SK-N-SH (cell line): ENCODE results near the gene NUDT19. TPM values are rescaled to one million over a fixed set of nuclear protein-coding genes. Genes with fewer than 3 reads are reported as not detected.

Experiments
- polyA plus RNA-seq, 3 experiments: library from polyadenylated mRNA; depleted of rRNA; stranded (reverse); fragments of >200 nt; gene quantifications; 2 replicates each; pipeline ENCODE4 v1.2.3, GENCODE V29; 2012
- small RNA-seq, 7 experiments: library from RNA; depleted of rRNA; stranded (forward); fragments of <200 nt; gene quantifications; one replicate each; pipeline ENCODE3, GENCODE V24; 2012
- TF ChIP-seq, protein P1 (sequence below): fragments of 150-350 bp; IDR thresholded peaks from 2 replicates; pipeline ENCODE4 v1.6.1; 2016; ENCODE audit warnings: mild to moderate bottlenecking, low read depth, low read length

The NUDT19 gene
- polyA plus RNA-seq, 1 of the 3 experiments (the other 2 are of a cell fraction) = 6.2 TPM

DNA sequence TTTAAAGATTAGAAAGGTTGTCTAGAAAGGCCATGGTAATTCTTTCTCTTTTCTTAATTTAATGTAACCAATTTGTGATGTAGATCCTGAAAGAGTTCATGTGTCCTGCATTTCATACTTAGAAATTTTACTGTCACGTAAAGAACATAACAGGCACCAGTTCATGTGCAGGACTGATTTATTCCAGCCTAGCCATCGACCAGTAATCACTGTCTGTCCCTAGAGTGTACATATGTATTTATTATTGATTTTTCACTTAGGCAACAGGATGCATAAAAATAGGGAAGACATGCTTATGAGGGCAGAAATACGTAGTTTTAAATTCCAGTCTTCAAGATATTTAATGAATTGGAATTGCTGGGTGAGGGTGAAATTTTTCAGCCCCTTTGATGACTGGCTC is 65.6 kb downstream of the NUDT19 start (continued):
- TF ChIP-seq, protein P1, sequence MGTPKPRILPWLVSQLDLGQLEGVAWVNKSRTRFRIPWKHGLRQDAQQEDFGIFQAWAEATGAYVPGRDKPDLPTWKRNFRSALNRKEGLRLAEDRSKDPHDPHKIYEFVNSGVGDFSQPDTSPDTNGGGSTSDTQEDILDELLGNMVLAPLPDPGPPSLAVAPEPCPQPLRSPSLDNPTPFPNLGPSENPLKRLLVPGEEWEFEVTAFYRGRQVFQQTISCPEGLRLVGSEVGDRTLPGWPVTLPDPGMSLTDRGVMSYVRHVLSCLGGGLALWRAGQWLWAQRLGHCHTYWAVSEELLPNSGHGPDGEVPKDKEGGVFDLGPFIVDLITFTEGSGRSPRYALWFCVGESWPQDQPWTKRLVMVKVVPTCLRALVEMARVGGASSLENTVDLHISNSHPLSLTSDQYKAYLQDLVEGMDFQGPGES = no peak

Small RNA genes within 50 kb of the gene (small RNA-seq; reads per million reads assigned to genes)
- gene RN7SL789P = 0 reads per million in 7 experiments

Other genes with a start within 250 kb of the NUDT19 start
- gene PDCD5, start 110.6 kb upstream of the NUDT19 start, polyA plus RNA-seq (2012; rRNA removed) = 122 and 188 TPM in 2 replicates
- gene ANKRD27, start 16.6 kb upstream of the NUDT19 start, polyA plus RNA-seq (2012; rRNA removed) = 16.5 and 21.3 TPM in 2 replicates
- gene RGS9BP, start 16.0 kb upstream of the NUDT19 start, polyA plus RNA-seq (2012; rRNA removed) = 0.18 and 0.21 TPM in 2 replicates
- 0.05 and 0.08 TPM in 2 replicates for gene TDRD12, start 27.9 kb downstream of the NUDT19 start, polyA plus RNA-seq (2012; rRNA removed)
- gene SLC7A9, start 177.9 kb downstream of the NUDT19 start, polyA plus RNA-seq (2012; rRNA removed) = not detected in 2 replicates